CD8-positive, alpha-beta memory T cell (primary cell): Measurements from ENCODE around the gene ELAVL4. TPM values are rescaled to one million over a fixed set of nuclear protein-coding genes. Genes with fewer than 3 reads are reported as not detected.
"Not testable (repeated sequence)": the region's sequence is repeated elsewhere in the genome, so short reads cannot be mapped to it uniquely, and the experiment has no call there.

Experiments used
- CTCF ChIA-PET: fragments of 350-600 bp; sonication (Branson Sonifier 250); formaldehyde crosslinking; loops from one replicate; lab custom pipeline; 2021; ENCODE audit warnings: antibody characterized with exemption; lab: Charles Lee
- POLR2A ChIA-PET: fragments of 350-600 bp; sonication (Branson Sonifier 250); formaldehyde crosslinking; loops from one replicate; lab custom pipeline; 2021; ENCODE audit warnings: antibody characterized with exemption; lab: Charles Lee
- DNase-seq, 5 donors: peaks; one replicate each; pipeline versions ENCODE4 v3.0.0 to v3.0.0-alpha.2; 2020 to 2022; ENCODE audit warnings: mixed read lengths in 1 of 5
- H3K27ac ChIP-seq: one replicate; pipeline ENCODE4 v1.7.0; 2013; ENCODE audit warnings: low read depth, mild to moderate bottlenecking, low read length, moderate library complexity
- H3K27me3 ChIP-seq: 2 replicates; pipeline ENCODE4 v1.7.0; 2013; ENCODE audit warnings: low read length, mild to moderate bottlenecking; ENCODE audit not compliant: insufficient read depth, poor library complexity, severe bottlenecking
- H3K36me3 ChIP-seq: 2 replicates; pipeline ENCODE4 v1.7.0; 2013; ENCODE audit warnings: mild to moderate bottlenecking, low read length, moderate library complexity; ENCODE audit not compliant: insufficient read depth
- H3K4me1 ChIP-seq: 2 replicates; pipeline ENCODE4 v1.7.0; 2013; ENCODE audit warnings: mild to moderate bottlenecking, low read length, moderate library complexity; ENCODE audit not compliant: insufficient read depth
- H3K4me3 ChIP-seq: 2 replicates; pipeline ENCODE4 v1.7.0; 2013; ENCODE audit warnings: mild to moderate bottlenecking, low read length
- H3K9me3 ChIP-seq: 2 replicates; pipeline ENCODE4 v1.7.0; 2013; ENCODE audit warnings: mild to moderate bottlenecking, low read length
- H3K27ac Mint-ChIP-seq, 8 donors: one replicate each; pipeline ENCODE4 v1.8.0; 2020 to 2021; ENCODE audit warnings: mixed read lengths in 8 of 8, mild to moderate bottlenecking in 6 of 8, inconsistent platforms in 3 of 8, moderate library complexity in 3 of 8
- H3K27me3 Mint-ChIP-seq, 2 donors: one replicate each; pipeline ENCODE4 v1.8.0; 2020 to 2021; ENCODE audit warnings: mixed read lengths in 2 of 2, mild to moderate bottlenecking in 1 of 2, moderate library complexity in 1 of 2
- H3K36me3 Mint-ChIP-seq, 3 donors: one replicate each; pipeline ENCODE4 v1.8.0; 2020 to 2021; ENCODE audit warnings: mixed read lengths in 3 of 3, inconsistent platforms in 1 of 3, mild to moderate bottlenecking in 1 of 3
- H3K4me1 Mint-ChIP-seq, 3 donors: one replicate each; pipeline ENCODE4 v1.8.0; 2020 to 2021; ENCODE audit warnings: mixed read lengths in 3 of 3, inconsistent platforms in 1 of 3, mild to moderate bottlenecking in 1 of 3
- H3K4me3 Mint-ChIP-seq, 7 donors: one replicate each; pipeline ENCODE4 v1.8.0; 2020 to 2021; ENCODE audit warnings: mixed read lengths in 7 of 7, mild to moderate bottlenecking in 6 of 7, moderate library complexity in 4 of 7, inconsistent platforms in 2 of 7
- H3K9me3 Mint-ChIP-seq, 5 donors: one replicate each; pipeline ENCODE4 v1.8.0; 2020 to 2022; ENCODE audit warnings: mixed read lengths in 5 of 5, mild to moderate bottlenecking in 3 of 5, moderate library complexity in 2 of 5, inconsistent platforms in 1 of 5
- polyA plus RNA-seq: library from polyadenylated mRNA; unstranded; fragments of 300-500 nt; fragmentation: Illumina TruSeq; gene quantifications from one replicate; pipeline ENCODE4 v1.2.3, GENCODE V29; 2021
- total RNA-seq, 2 experiments: library from RNA; stranded (reverse); gene quantifications; one replicate each; pipeline ENCODE4 v1.2.3, GENCODE V29; 2021

ELAVL4 gene
- total and polyA plus RNA-seq, 3 experiments from 2014 or later: 0.10 TPM; not detected in 2

- H3K4me3 Mint-ChIP-seq: no peak overlapping the region
- no peaks in the 10 kb centered on the region for H3K27me3 ChIP-seq
- no peaks in the 10 kb centered on the region for H3K4me1 Mint-ChIP-seq
- no peaks in the 10 kb centered on the region for H3K9me3 ChIP-seq
- no peak overlapping the region for H3K4me3 ChIP-seq
- H3K27ac Mint-ChIP-seq: no peak overlapping the region
- H3K36me3 Mint-ChIP-seq: no peaks in the 10 kb centered on the region
- H3K36me3 ChIP-seq: no peaks in the 10 kb centered on the region
- peaks cover 2 to 4% of the 10 kb centered on the region in 2 donors for H3K27me3 Mint-ChIP-seq
- no peak for DNase-seq
- POLR2A ChIA-PET: no interaction called here
- H3K4me1 ChIP-seq: no peaks in the 10 kb centered on the region
- CTCF ChIA-PET: no interaction called here
- no peak overlapping the region for H3K27ac ChIP-seq
- H3K9me3 Mint-ChIP-seq: no peaks in the 10 kb centered on the region
These were observed 46.8 kb downstream of the ELAVL4 start for GRCh38 chr1:50155541-50155940.

DNA sequence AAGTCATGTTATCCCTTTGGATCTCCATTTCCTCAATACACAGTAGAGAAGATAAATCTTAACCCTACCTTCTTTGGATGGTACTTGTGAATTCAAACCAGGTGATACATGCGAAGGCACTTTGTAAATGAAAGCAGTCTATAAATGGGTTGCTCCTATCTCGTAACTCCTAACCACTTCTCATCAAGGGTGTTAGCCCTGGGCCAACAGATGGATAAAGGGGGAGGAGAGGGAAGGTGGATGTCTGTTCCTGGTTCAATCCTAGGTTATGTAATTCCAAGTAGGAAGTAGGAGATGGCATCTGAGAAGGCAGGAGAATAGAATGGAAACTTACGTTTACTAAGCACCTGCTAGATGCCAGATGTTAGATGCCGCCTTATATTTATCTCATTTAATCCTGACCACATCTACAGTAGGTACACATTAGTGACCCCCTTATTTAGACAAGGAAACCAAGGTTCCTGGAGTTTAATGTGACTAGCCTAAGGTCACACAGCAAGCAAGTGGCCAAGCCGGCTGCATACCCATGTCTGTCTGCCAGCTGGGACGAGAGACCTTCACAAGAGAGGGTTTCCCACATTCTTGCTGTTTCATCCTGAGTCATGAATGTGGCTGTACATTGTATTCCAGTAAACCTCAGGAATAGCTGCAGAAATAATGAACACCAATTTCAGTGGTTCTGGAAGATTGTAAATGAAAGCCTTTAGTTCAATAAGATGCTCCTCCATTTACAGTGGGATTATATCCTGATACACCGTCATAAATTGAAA is 47.7 kb downstream of the ELAVL4 start:
- Mint-ChIP-seq H3K4me3 (no peak overlapping the region), H3K9me3 (no peaks in the 10 kb centered on the region), H3K36me3 (no peaks in the 10 kb centered on the region), H3K4me1 (no peaks in the 10 kb centered on the region), H3K27me3 (peaks cover 2 to 3% of the 10 kb centered on the region in 2 donors), H3K27ac (no peak overlapping the region)
- Histone ChIP-seq H3K27me3 (no peaks in the 10 kb centered on the region), H3K4me3 (no peak overlapping the region), H3K36me3 (no peaks in the 10 kb centered on the region), H3K9me3 (no peaks in the 10 kb centered on the region), H3K4me1 (no peaks in the 10 kb centered on the region), H3K27ac (no peak overlapping the region)
- POLR2A ChIA-PET: no interaction called here
- CTCF ChIA-PET: no interaction called here
- no peak for DNase-seq

DNA sequence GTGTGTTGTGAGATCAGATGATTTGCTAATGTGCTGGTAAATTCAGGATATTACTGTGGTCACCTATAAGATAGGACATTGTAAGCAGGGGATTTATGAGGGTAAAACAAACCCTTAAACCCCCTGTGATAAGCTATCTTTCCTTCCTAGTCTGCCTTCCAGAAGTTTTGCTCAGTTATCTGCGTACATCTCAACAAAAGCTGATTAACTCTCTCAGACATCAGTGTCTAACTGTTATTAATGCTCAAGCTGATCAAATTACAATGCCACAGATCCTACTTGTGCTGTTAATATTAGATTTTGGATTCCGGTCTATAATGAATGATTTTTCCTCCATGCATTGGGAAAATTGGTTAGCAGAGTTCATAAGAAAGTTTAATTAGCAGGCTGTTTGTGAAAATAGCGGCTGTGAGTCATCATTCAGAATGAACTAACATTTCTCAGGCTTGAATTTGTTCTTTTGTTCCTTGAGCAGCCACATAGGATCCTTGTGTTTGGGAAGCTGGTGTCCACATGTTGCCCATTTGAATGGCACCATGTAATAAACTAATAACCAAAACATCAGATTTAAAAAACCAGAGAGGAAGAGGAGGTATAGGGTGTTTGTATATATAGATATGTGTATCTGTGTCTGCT is 48.7 kb downstream of the ELAVL4 start:
- H3K27me3 Mint-ChIP-seq: no peaks in the 10 kb centered on the region
- no peaks in the 10 kb centered on the region for H3K36me3 ChIP-seq
- H3K27me3 ChIP-seq: no peaks in the 10 kb centered on the region
- H3K4me3 ChIP-seq: no peak overlapping the region
- H3K4me1 Mint-ChIP-seq: no peaks in the 10 kb centered on the region
- no peak overlapping the region for H3K27ac ChIP-seq
- no peaks in the 10 kb centered on the region for H3K9me3 Mint-ChIP-seq
- H3K4me3 Mint-ChIP-seq: no peak overlapping the region
- DNase-seq: no peak
- no peaks in the 10 kb centered on the region for H3K36me3 Mint-ChIP-seq
- no peaks in the 10 kb centered on the region for H3K4me1 ChIP-seq
- POLR2A ChIA-PET: no interaction called here
- no peaks in the 10 kb centered on the region for H3K9me3 ChIP-seq
- H3K27ac Mint-ChIP-seq: no peak overlapping the region
- CTCF ChIA-PET: no interaction called here

GRCh38 chr1:50158421-50158820 is 49.7 kb downstream of the ELAVL4 start:
- Histone ChIP-seq H3K27ac (no peak overlapping the region), H3K36me3 (no peaks in the 10 kb centered on the region), H3K9me3 (no peaks in the 10 kb centered on the region), H3K4me1 (no peaks in the 10 kb centered on the region), H3K27me3 (no peaks in the 10 kb centered on the region), H3K4me3 (no peak overlapping the region)
- Mint-ChIP-seq H3K9me3 (no peaks in the 10 kb centered on the region), H3K27me3 (no peaks in the 10 kb centered on the region), H3K27ac (no peak overlapping the region), H3K4me1 (no peaks in the 10 kb centered on the region), H3K36me3 (no peaks in the 10 kb centered on the region), H3K4me3 (no peak overlapping the region)
- CTCF ChIA-PET: no interaction called here
- no peak for DNase-seq
- POLR2A ChIA-PET: no interaction called here

GRCh38 chr1:50163680-50164079 is 55.0 kb downstream of the ELAVL4 start:
- ChIA-PET POLR2A (no interaction called here), CTCF (no interaction called here)
- H3K27ac Mint-ChIP-seq: no peak overlapping the region
- Histone ChIP-seq H3K4me1 (no peaks in the 10 kb centered on the region), H3K9me3 (no peaks in the 10 kb centered on the region), H3K36me3 (no peaks in the 10 kb centered on the region), H3K27me3 (no peaks in the 10 kb centered on the region), H3K4me3 (no peak overlapping the region), H3K27ac (no peak overlapping the region)
- H3K9me3 Mint-ChIP-seq: no peaks in the 10 kb centered on the region
- H3K4me3 Mint-ChIP-seq: no peak overlapping the region
- no peak for DNase-seq
- no peaks in the 10 kb centered on the region for H3K27me3 Mint-ChIP-seq
- no peaks in the 10 kb centered on the region for H3K4me1 Mint-ChIP-seq
- H3K36me3 Mint-ChIP-seq: no peaks in the 10 kb centered on the region

- H3K36me3 ChIP-seq, CTCF ChIA-PET, H3K4me1 Mint-ChIP-seq, H3K27me3 ChIP-seq, H3K4me1 ChIP-seq, DNase-seq, H3K9me3 ChIP-seq, H3K9me3 Mint-ChIP-seq, H3K4me3 ChIP-seq, H3K4me3 Mint-ChIP-seq, H3K27me3 Mint-ChIP-seq, H3K27ac ChIP-seq, POLR2A ChIA-PET, H3K36me3 Mint-ChIP-seq, H3K27ac Mint-ChIP-seq: not testable (repeated sequence)
These were observed 57.6 kb downstream of the ELAVL4 start for GRCh38 chr1:50166351-50166750.

- H3K4me3 ChIP-seq: no peak overlapping the region
- Mint-ChIP-seq H3K36me3 (no peaks in the 10 kb centered on the region), H3K27ac (no peak overlapping the region), H3K9me3 (peaks cover 0 to 3% (median 0%) of the 10 kb centered on the region in 5 donors), H3K4me3 (no peak overlapping the region), H3K27me3 (peaks cover 7 to 14% of the 10 kb centered on the region in 2 donors), H3K4me1 (no peaks in the 10 kb centered on the region)
- no peak for DNase-seq
- no peaks in the 10 kb centered on the region for H3K4me1 ChIP-seq
- H3K36me3 ChIP-seq: no peaks in the 10 kb centered on the region
- H3K27me3 ChIP-seq: no peaks in the 10 kb centered on the region
- no peak overlapping the region for H3K27ac ChIP-seq
- no peaks in the 10 kb centered on the region for H3K9me3 ChIP-seq
- ChIA-PET CTCF (no interaction called here), POLR2A (no interaction called here)
These were observed 63.6 kb downstream of the ELAVL4 start for GRCh38 chr1:50172299-50172698.

DNA sequence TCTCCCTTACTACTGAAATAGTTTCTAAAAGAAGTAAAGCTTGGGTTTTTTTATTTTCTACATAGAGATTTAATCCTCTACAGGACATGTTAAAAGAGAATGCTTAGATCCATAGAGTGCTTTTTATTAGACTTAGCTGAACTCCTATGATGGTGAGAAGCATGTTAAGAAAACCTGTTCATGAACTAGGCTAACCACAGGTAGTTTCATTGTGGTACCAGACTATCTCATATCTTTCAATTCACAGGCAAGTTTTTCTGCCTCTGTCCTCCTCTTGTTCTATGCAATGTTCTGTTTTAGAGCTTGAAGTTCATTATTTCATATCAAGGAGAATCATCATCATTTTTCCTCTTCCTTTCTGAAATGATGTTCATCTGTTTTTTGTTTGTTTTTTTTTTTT is 65.4 kb downstream of the ELAVL4 start:
- POLR2A ChIA-PET: no interaction called here
- no peaks in the 10 kb centered on the region for H3K36me3 Mint-ChIP-seq

More for the DNA sequence above, 65.4 kb downstream of the ELAVL4 start:
- H3K27me3 ChIP-seq: no peaks in the 10 kb centered on the region
- CTCF ChIA-PET: no interaction called here
- Mint-ChIP-seq H3K9me3 (peaks cover 0 to 3% (median 0%) of the 10 kb centered on the region in 5 donors), H3K27me3 (peaks cover 8 to 20% of the 10 kb centered on the region in 2 donors), H3K27ac (no peak overlapping the region), H3K4me3 (no peak overlapping the region), H3K4me1 (no peaks in the 10 kb centered on the region)
- no peaks in the 10 kb centered on the region for H3K36me3 ChIP-seq
- no peak overlapping the region for H3K27ac ChIP-seq
- H3K9me3 ChIP-seq: no peaks in the 10 kb centered on the region
- DNase-seq: no peak
- no peaks in the 10 kb centered on the region for H3K4me1 ChIP-seq
- H3K4me3 ChIP-seq: no peak overlapping the region
